Measurements from ENCODE around the gene SDK1.

DNA sequence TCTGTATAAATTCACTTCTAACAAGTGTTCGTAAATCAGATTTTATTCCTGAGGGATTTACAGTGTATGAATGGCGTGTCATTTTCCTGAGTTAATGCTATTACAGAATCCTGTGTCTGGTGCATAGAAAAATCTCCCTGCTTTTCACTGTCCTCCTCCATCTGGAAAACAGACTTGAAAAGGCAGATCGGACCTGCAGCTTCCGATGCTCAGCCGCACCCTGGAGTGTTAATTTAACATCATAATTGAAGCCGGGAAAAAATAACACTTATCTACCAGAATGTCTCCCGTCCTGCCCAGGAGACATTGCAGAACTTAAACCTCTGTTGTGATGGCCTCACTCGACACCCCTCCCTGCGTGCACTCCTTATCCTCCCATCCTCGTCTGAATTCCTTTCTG lies 939.0 kb downstream of the SDK1 start:
- no peak for TF ChIP-seq POLR2A (IDR thresholded peaks at IDR 0.05; ENCODE audit: low read length)
- TF ChIP-seq GATA1 (IDR thresholded peaks at IDR 0.05; ENCODE audit: low read depth, low read length) = no peak
